H1 (cell line): Measurements from ENCODE around the gene DPRX. TPM values are rescaled to one million over a fixed set of nuclear protein-coding genes. Genes with fewer than 3 reads are reported as not detected.

Source experiments
- CTCF ChIA-PET: fragments of 300-600 bp; sonication (Branson Sonifier 250); formaldehyde crosslinking; loops from one replicate; lab custom pipeline; 2021; ENCODE audit not compliant: partially characterized antibody; lab: Charles Lee
- POLR2A ChIA-PET: fragments of 300-600 bp; sonication (Branson Sonifier 250); formaldehyde crosslinking; loops from one replicate; lab custom pipeline; 2021; ENCODE audit warnings: inconsistent platforms; ENCODE audit not compliant: partially characterized antibody; lab: Charles Lee
- DNase-seq, 2 experiments: peaks; one replicate each; pipeline versions ENCODE4 v3.0.0 to v3.0.0-alpha.2; 2010 to 2022; ENCODE audit warnings: low spot score in 2 of 2, low read depth in 1 of 2, mixed read lengths in 1 of 2
- FAIRE-seq: peaks from 2 replicates; lab custom pipeline; 2011; peaks lifted over from hg19 to GRCh38; lab: Jason Lieb, UNC
- H2AFZ ChIP-seq: 2 replicates; pipeline ENCODE4 v1.8.1; 2012; ENCODE audit warnings: low read length, inconsistent platforms
- H2AK5ac ChIP-seq: 2 replicates; pipeline ENCODE4 v1.6.1; 2013; ENCODE audit warnings: low read depth, low read length
- H2BK120ac ChIP-seq: replicated peaks from 2 replicates; pipeline ENCODE3; 2013; ENCODE audit warnings: low read depth, low read length, inconsistent platforms
- H2BK12ac ChIP-seq: 2 replicates; pipeline ENCODE4 v1.6.1; 2013; ENCODE audit warnings: low read depth, low read length
- H2BK15ac ChIP-seq: 2 replicates; pipeline ENCODE4 v1.6.1; 2013; ENCODE audit warnings: low read length
- H2BK20ac ChIP-seq: 2 replicates; pipeline ENCODE4 v1.6.1; 2013; ENCODE audit warnings: low read length
- H2BK5ac ChIP-seq: 2 replicates; pipeline ENCODE4 v1.6.1; 2013; ENCODE audit warnings: low read depth, low read length
- H3K14ac ChIP-seq: 2 replicates; pipeline ENCODE4 v1.6.1; 2013; ENCODE audit warnings: inconsistent platforms; ENCODE audit not compliant: insufficient read length
- H3K18ac ChIP-seq: 2 replicates; pipeline ENCODE4 v1.6.1; 2013; ENCODE audit warnings: low read length; ENCODE audit errors: extremely low read depth
- H3K23ac ChIP-seq: 2 replicates; pipeline ENCODE4 v1.6.1; 2013; ENCODE audit warnings: inconsistent platforms; ENCODE audit not compliant: insufficient read length
- H3K23me2 ChIP-seq: 2 replicates; pipeline ENCODE4 v1.6.1; 2013; ENCODE audit warnings: low read depth, low read length
- H3K27ac ChIP-seq: 2 replicates; pipeline ENCODE4 v1.6.1; 2011; ENCODE audit warnings: low read depth, low read length, inconsistent platforms
- H3K27me3 ChIP-seq, 4 experiments: replicated peaks in 1 of 4; 1 replicate in 1 of 4; 2 replicates in 3 of 4; pipeline versions ENCODE4 v1.6.1 to v1.8.1; 2011 to 2013; ENCODE audit warnings: low read length in 3 of 4, mild to moderate bottlenecking in 3 of 4, inconsistent platforms in 2 of 4, mixed read lengths in 2 of 4, moderate library complexity in 1 of 4; ENCODE audit not compliant: control insufficient read depth in 3 of 4, insufficient read depth in 3 of 4; ENCODE audit errors: extremely low read depth in 1 of 4
- H3K36me3 ChIP-seq, 4 experiments: 2 replicates each; pipeline versions ENCODE4 v1.6.1 to v1.8.1; 2011 to 2013; ENCODE audit warnings: mild to moderate bottlenecking in 4 of 4, low read length in 3 of 4, moderate library complexity in 2 of 4, control low read depth in 1 of 4, inconsistent platforms in 1 of 4; ENCODE audit not compliant: insufficient read depth in 4 of 4, control insufficient read depth in 2 of 4
- H3K4ac ChIP-seq: replicated peaks from 2 replicates; pipeline ENCODE3; 2013; ENCODE audit warnings: low read length, low read depth, mixed read lengths, inconsistent platforms; ENCODE audit not compliant: insufficient read length
- H3K4me1 ChIP-seq, 4 experiments: replicated peaks in 1 of 4; 1 replicate in 1 of 4; 2 replicates in 3 of 4; pipeline versions ENCODE4 v1.6.1 to v1.8.1; 2011 to 2013; ENCODE audit warnings: low read length in 3 of 4, inconsistent platforms in 2 of 4, mixed read lengths in 1 of 4; ENCODE audit not compliant: insufficient read depth in 4 of 4, control insufficient read depth in 3 of 4
- H3K4me2 ChIP-seq, 2 experiments: 2 replicates each; pipeline versions ENCODE4 v1.6.1 to v1.8.1; 2011 to 2013; ENCODE audit warnings: low read depth in 2 of 2, low read length in 2 of 2, control low read depth in 1 of 2, inconsistent platforms in 1 of 2, mild to moderate bottlenecking in 1 of 2; ENCODE audit not compliant: insufficient read depth in 1 of 2
- H3K4me3 ChIP-seq, 4 experiments: fragments of 200-600, 300-600 bp in 1 of 4; sonication (generic), shearing (Covaris generic), sonication (Bioruptor Twin) in 1 of 4; 2 replicates each; pipeline versions ENCODE4 v1.5.1 to v1.8.1; 2011 to 2016; ENCODE audit warnings: low read length in 4 of 4, low read depth in 3 of 4, control low read depth in 2 of 4, inconsistent platforms in 2 of 4, mild to moderate bottlenecking in 2 of 4, mixed read lengths in 1 of 4, moderate library complexity in 1 of 4; ENCODE audit not compliant: insufficient read depth in 2 of 4; ENCODE audit errors: extremely low read depth in 1 of 4
- H3K56ac ChIP-seq: replicated peaks from 2 replicates; pipeline ENCODE3; 2013; ENCODE audit warnings: low read depth, mild to moderate bottlenecking, mixed read lengths, low read length, inconsistent platforms; ENCODE audit not compliant: insufficient read length
- H3K79me1 ChIP-seq: 2 replicates; pipeline ENCODE4 v1.6.1; 2013; ENCODE audit warnings: low read depth, low read length, control low read depth
- H3K79me2 ChIP-seq, 2 experiments: 2 replicates each; pipeline versions ENCODE4 v1.6.1 to v1.8.1; 2012 to 2013; ENCODE audit warnings: low read length in 2 of 2, mild to moderate bottlenecking in 2 of 2, inconsistent platforms in 1 of 2; ENCODE audit not compliant: insufficient read depth in 2 of 2, control insufficient read depth in 1 of 2
- H3K9ac ChIP-seq, 4 experiments: replicated peaks in 1 of 4; 1 replicate in 1 of 4; 2 replicates in 3 of 4; pipeline versions ENCODE4 v1.6.1 to v1.8.1; 2011 to 2013; ENCODE audit warnings: low read depth in 3 of 4, low read length in 3 of 4, control low read depth in 2 of 4, mild to moderate bottlenecking in 2 of 4, moderate library complexity in 2 of 4, inconsistent platforms in 1 of 4; ENCODE audit errors: extremely low read depth in 1 of 4
- H3K9me3 ChIP-seq, 2 experiments: 2 replicates each; pipeline versions ENCODE4 v1.6.1 to v1.8.1; 2012 to 2013; ENCODE audit warnings: mild to moderate bottlenecking in 2 of 2, moderate library complexity in 2 of 2, control low read depth in 1 of 2, inconsistent platforms in 1 of 2, low read depth in 1 of 2, low read length in 1 of 2, mixed read lengths in 1 of 2; ENCODE audit not compliant: insufficient read depth in 2 of 2
- H4K20me1 ChIP-seq, 2 experiments: replicated peaks in 1 of 2; 2 replicates each; pipeline versions ENCODE3 to v1.8.1; 2011 to 2013; ENCODE audit warnings: inconsistent platforms in 2 of 2, low read length in 2 of 2, mild to moderate bottlenecking in 1 of 2; ENCODE audit not compliant: insufficient read depth in 2 of 2, control insufficient read depth in 1 of 2
- H4K5ac ChIP-seq: 2 replicates; pipeline ENCODE4 v1.6.1; 2013; ENCODE audit warnings: low read length, low read depth, mixed read lengths, inconsistent platforms; ENCODE audit not compliant: insufficient read length
- H4K8ac ChIP-seq: 2 replicates; pipeline ENCODE4 v1.8.0; 2013; ENCODE audit warnings: mild to moderate bottlenecking, moderate library complexity, low read length, inconsistent platforms; ENCODE audit not compliant: insufficient read depth; ENCODE audit errors: extremely low read depth
- H4K91ac ChIP-seq: replicated peaks from 2 replicates; pipeline ENCODE3; 2013; ENCODE audit warnings: low read length, mixed read lengths, inconsistent platforms; ENCODE audit not compliant: insufficient read length
- CHD1 ChIP-seq: IDR thresholded peaks from 2 replicates; pipeline ENCODE4 v1.6.1; 2012; ENCODE audit warnings: low read depth, low read length, improper control_type of control experiment
- CREB1 ChIP-seq: IDR thresholded peaks from 2 replicates; pipeline ENCODE4 v1.6.1; 2012; ENCODE audit warnings: inconsistent platforms
- EGR1 ChIP-seq: IDR thresholded peaks from 2 replicates; pipeline ENCODE4 v1.6.1; 2011; ENCODE audit warnings: low read depth, low read length, borderline replicate concordance
- PHF8 ChIP-seq: fragments of 200-600 bp; sonication (generic); conservative IDR thresholded peaks from 2 replicates; pipeline ENCODE4 v1.7.1; 2012; ENCODE audit warnings: low read depth, mild to moderate bottlenecking, inconsistent platforms, low read length, moderate library complexity
- POLR2A ChIP-seq, 2 experiments: IDR thresholded peaks; 1 replicate in 1 of 2; 2 replicates in 1 of 2; pipeline ENCODE4 v1.6.1; 2011; ENCODE audit warnings: low read depth in 2 of 2, low read length in 2 of 2, mild to moderate bottlenecking in 2 of 2; ENCODE audit errors: control extremely low read depth in 1 of 2
- POLR2AphosphoS5 ChIP-seq: IDR thresholded peaks from 2 replicates; pipeline ENCODE4 v1.6.1; 2011; ENCODE audit warnings: low read depth, low read length
- SIX5 ChIP-seq: IDR thresholded peaks from 2 replicates; pipeline ENCODE4 v1.6.1; 2011; ENCODE audit warnings: mild to moderate bottlenecking, low read depth, low read length
- SUZ12 ChIP-seq: fragments of 200-600 bp; sonication (generic); IDR thresholded peaks from 2 replicates; pipeline ENCODE4 v1.6.1; 2012; ENCODE audit warnings: mild to moderate bottlenecking, inconsistent platforms, low read length, moderate library complexity, mixed read lengths
- TAF1 ChIP-seq: IDR thresholded peaks from 2 replicates; pipeline ENCODE4 v1.6.1; 2011; ENCODE audit warnings: mild to moderate bottlenecking, low read depth, low read length
- TAF7 ChIP-seq: optimal IDR thresholded peaks from 2 replicates; pipeline ENCODE3; 2011; ENCODE audit warnings: low read depth, mild to moderate bottlenecking, inconsistent platforms, low read length, moderate library complexity, borderline replicate concordance
- TCF12 ChIP-seq: IDR thresholded peaks from 2 replicates; pipeline ENCODE4 v1.6.1; 2011; ENCODE audit warnings: low read depth, mild to moderate bottlenecking, low read length
- WGBS, 2 experiments: shearing (Covaris generic) in 1 of 2; methylation state at CpG; one replicate each; pipeline versions ENCODE4 v1.1.6 to v1.1.7; 2013 to 2015; ENCODE audit warnings: low lambda C conversion rate in 2 of 2, mixed read lengths in 2 of 2, inconsistent platforms in 1 of 2, low coverage in 1 of 2, missing lambda C conversion rate in 1 of 2; ENCODE audit not compliant: insufficient replicate concordance in 2 of 2, insufficient coverage in 1 of 2, insufficient read length in 1 of 2; ENCODE audit errors: extremely low coverage in 1 of 2, missing lambda C conversion rate in 1 of 2; 5-methylcytosine and 5-hydroxymethylcytosine counted together
- polyA plus RNA-seq, 7 experiments: library from polyadenylated mRNA; depleted of rRNA in 3 of 7; stranded (reverse) in 5 of 7; unstranded in 2 of 7; fragments of >200 nt in 5 of 7; fragments of 200-250 nt in 2 of 7; gene quantifications; 1 replicate in 5 of 7; 2 replicates in 1 of 7; 4 replicates in 1 of 7; pipeline versions ENCODE4 v1.2.1 to v1.2.3, GENCODE V29; 2011 to 2013; ENCODE audit warnings: missing spikeins in 2 of 7, mixed read lengths in 2 of 7
- total RNA-seq: library from RNA; stranded (reverse); fragmentation: NEBNext Ultra II Directional; extraction: Animal tissue kit (Norgen Biotek cat#: 25700); gene quantifications from 2 replicates; pipeline ENCODE4 v1.2.1, GENCODE V29; 2021
- TF ChIP-seq, protein P1 (sequence below): IDR thresholded peaks from 2 replicates; pipeline ENCODE4 v1.6.1; 2012; ENCODE audit warnings: inconsistent platforms

Gene DPRX
- total and polyA plus RNA-seq, 2 of the 8 experiments (the other 6 are each of a cell fraction or from before 2014, with no cell fraction given), result not detected

GRCh38 chr19:53639471-53639870, 7.7 kb downstream of the DPRX start:
- Histone ChIP-seq H4K5ac (no peak overlapping the region), H2AK5ac (no peak overlapping the region), H3K27ac (no peak overlapping the region), H2BK5ac (no peak overlapping the region), H2BK20ac (peak overlapping the region; percentile 51), H3K79me1 (no peaks in the 10 kb centered on the region), H2BK120ac (no peak overlapping the region), H3K9me3 (no peaks in the 10 kb centered on the region), H4K91ac (no peak overlapping the region), H2AFZ (no peak overlapping the region), H2BK15ac (no peak overlapping the region), H3K14ac (no peak overlapping the region), H3K4me1 (peaks cover 6 to 15% (median 10%) of the 10 kb centered on the region in 4 experiments), H3K23me2 (no peaks in the 10 kb centered on the region), H3K4ac (no peak overlapping the region), H3K27me3 (no peaks in the 10 kb centered on the region), H3K36me3 (no peaks in the 10 kb centered on the region), H4K20me1 (no peaks in the 10 kb centered on the region), H4K8ac (no peak overlapping the region), H3K18ac (peak overlapping the region; percentile 62; the same call in 1 of the 2 replicates), H3K9ac (no peak overlapping the region), H3K4me2 (no peak overlapping the region), H3K79me2 (no peaks in the 10 kb centered on the region), H2BK12ac (peak overlapping the region; percentile 35; the same call in 1 of the 2 replicates), H3K4me3 (no peak overlapping the region), H3K23ac (no peak overlapping the region), H3K56ac (no peak overlapping the region)
- ChIA-PET CTCF (interaction anchor here (0.7 to 1.0 kb wide), 2 partner anchors 19 to 154 kb away, joined by 3 to 4 read pairs; no protein-coding TSS in a partner anchor), POLR2A (interaction anchor here (0.6 kb wide), 2 partner anchors 61 to 405 kb away, joined by 3 read pairs; no protein-coding TSS in a partner anchor)
- DNase-seq (no peak), FAIRE-seq (no peak)
- TF ChIP-seq SUZ12 (no peak), TAF7 (no peak), SIX5 (no peak), PHF8 (no peak), CHD1 (no peak), POLR2A (IDR thresholded peaks at IDR 0.05; ENCODE audit: control extremely low read depth in 1 of 2, low read depth in 2 of 2, low read length in 2 of 2) (no peak), TCF12 (no peak), TAF1 (no peak), EGR1 (no peak), CREB1 (no peak), POLR2AphosphoS5 (no peak)
- TF ChIP-seq, protein P1, sequence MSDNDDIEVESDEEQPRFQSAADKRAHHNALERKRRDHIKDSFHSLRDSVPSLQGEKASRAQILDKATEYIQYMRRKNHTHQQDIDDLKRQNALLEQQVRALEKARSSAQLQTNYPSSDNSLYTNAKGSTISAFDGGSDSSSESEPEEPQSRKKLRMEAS, result no peak
- 92% methylated on average over 7 of the region's 7 CpGs; no CpG with 5 or more reads in 1 of the 2 experiments for WGBS, 2 experiments
